TTC549 (cell line): ENCODE results near the gene YIF1A.

Experiments
- FAIRE-seq: peaks from 2 replicates; lab custom pipeline; 2012; peaks lifted over from hg19 to GRCh38; lab: Jason Lieb, UNC

YIF1A gene

GRCh38 chr11:66288671-66289547, at the start of gene YIF1A:
Gene YIF1A (minus strand): TSS chr11:66289143. CDS start chr11:66288985, 158 bp downstream.
- FAIRE-seq, result peak; percentile 96

GRCh38 chr11:66337103-66337899, 48.4 kb upstream of the YIF1A start:
- no peak for FAIRE-seq

- peak; percentile 89 for FAIRE-seq
These were observed 47.5 kb upstream of the YIF1A start, which contains the start of gene RIN1 for GRCh38 chr11:66336234-66337102. Gene RIN1 (minus strand): TSS chr11:66336434. CDS start chr11:66336402, 32 bp downstream.

GRCh38 chr11:66335531-66336233, 46.7 kb upstream of the YIF1A start:
- no peak for FAIRE-seq

- no peak for FAIRE-seq
These were observed 45.9 kb upstream of the YIF1A start for GRCh38 chr11:66334605-66335442.

- no peak for FAIRE-seq
These were observed 45.1 kb upstream of the YIF1A start for GRCh38 chr11:66333896-66334604.

GRCh38 chr11:66333220-66333877, 44.4 kb upstream of the YIF1A start:
- FAIRE-seq, result no peak

GRCh38 chr11:66332371-66333219, 43.7 kb upstream of the YIF1A start:
- FAIRE-seq, result no peak

GRCh38 chr11:66331542-66332370, 42.8 kb upstream of the YIF1A start:
- no peak for FAIRE-seq

- no peak for FAIRE-seq
These were observed 42.0 kb upstream of the YIF1A start for GRCh38 chr11:66330931-66331330.

GRCh38 chr11:66329165-66329673, 40.3 kb upstream of the YIF1A start:
- FAIRE-seq, result no peak

- FAIRE-seq, result peak; percentile 66
These were observed 39.6 kb upstream of the YIF1A start for GRCh38 chr11:66328302-66329144.

GRCh38 chr11:66328031-66328301, 39.0 kb upstream of the YIF1A start:
- FAIRE-seq, result no peak

- no peak for FAIRE-seq
These were observed 38.5 kb upstream of the YIF1A start for GRCh38 chr11:66327171-66328030.

GRCh38 chr11:66326261-66327111, 37.5 kb upstream of the YIF1A start:
- no peak for FAIRE-seq
